Measurements from ENCODE around the gene IGLL5. TPM values are rescaled to one million over a fixed set of nuclear protein-coding genes. Genes with fewer than 3 reads are reported as not detected.
A peak's percentile ranks its signal among the peaks of the same experiment; 100 is the strongest.

Gene IGLL5
- total and polyA plus RNA-seq, 5 donors from 2014 or later = 0.27 to 1.4 (median 0.39) TPM; not detected in 2

GRCh38 chr22:22855617-22856308, 31.9 kb upstream of the IGLL5 start:
- H3K27me3 ChIP-seq (ENCODE audit: control insufficient read depth, insufficient read depth, low read length) = peaks cover 8% of the 10 kb centered on the region
- no peaks in the 10 kb centered on the region for H3K4me1 ChIP-seq (ENCODE audit: control insufficient read depth, insufficient read depth, low read length, poor library complexity, severe bottlenecking)
- DNase-seq = peak in 1 of 3 donors; percentile 29
- H3K4me3 ChIP-seq (ENCODE audit: low read depth, low read length) = no peak overlapping the region
- Mint-ChIP-seq H3K27ac (no peak overlapping the region), H3K36me3 (no peaks in the 10 kb centered on the region), H3K9me3 (no peaks in the 10 kb centered on the region), H3K4me1 (peaks cover 0 to 7% (median 0%) of the 10 kb centered on the region in 4 donors), H3K27me3 (peaks cover 32% of the 10 kb centered on the region), H3K4me3 (no peak overlapping the region)
- H3K9me3 ChIP-seq (ENCODE audit: control insufficient read depth in 2 of 2, low read length in 2 of 2) = no peaks in the 10 kb centered on the region
- ATAC-seq (ENCODE audit: low read depth in 2 of 2) = no peak
- no peak overlapping the region for H3K27ac ChIP-seq (ENCODE audit: insufficient read depth, low read length, poor library complexity, severe bottlenecking)
- H3K36me3 ChIP-seq (ENCODE audit: control insufficient read depth, insufficient read depth, low read length) = no peaks in the 10 kb centered on the region

GRCh38 chr22:22856364-22856763, 31.3 kb upstream of the IGLL5 start:
- Mint-ChIP-seq H3K27me3 (peaks cover 38% of the 10 kb centered on the region), H3K4me3 (no peak overlapping the region), H3K9me3 (no peaks in the 10 kb centered on the region), H3K4me1 (peaks cover 0 to 7% (median 0%) of the 10 kb centered on the region in 4 donors), H3K36me3 (no peaks in the 10 kb centered on the region), H3K27ac (peak overlapping the region in 1 of 3 donors; percentile 75)
- Histone ChIP-seq H3K9me3 (ENCODE audit: control insufficient read depth in 2 of 2, low read length in 2 of 2) (no peaks in the 10 kb centered on the region), H3K27me3 (ENCODE audit: control insufficient read depth, insufficient read depth, low read length) (peaks cover 8% of the 10 kb centered on the region), H3K4me1 (ENCODE audit: control insufficient read depth, insufficient read depth, low read length, poor library complexity, severe bottlenecking) (no peaks in the 10 kb centered on the region), H3K27ac (ENCODE audit: insufficient read depth, low read length, poor library complexity, severe bottlenecking) (no peak overlapping the region), H3K4me3 (ENCODE audit: low read depth, low read length) (no peak overlapping the region), H3K36me3 (ENCODE audit: control insufficient read depth, insufficient read depth, low read length) (no peaks in the 10 kb centered on the region)
- ATAC-seq (ENCODE audit: low read depth in 2 of 2) = no peak
- no peak for DNase-seq

GRCh38 chr22:22856885-22857606, 30.6 kb upstream of the IGLL5 start:
- H3K4me3 Mint-ChIP-seq = no peak overlapping the region
- peak overlapping the region in 2 of 3 donors; percentile 45 to 75 for H3K27ac Mint-ChIP-seq
- Histone ChIP-seq H3K9me3 (ENCODE audit: control insufficient read depth in 2 of 2, low read length in 2 of 2) (no peaks in the 10 kb centered on the region), H3K27ac (ENCODE audit: insufficient read depth, low read length, poor library complexity, severe bottlenecking) (no peak overlapping the region), H3K4me1 (ENCODE audit: control insufficient read depth, insufficient read depth, low read length, poor library complexity, severe bottlenecking) (no peaks in the 10 kb centered on the region), H3K4me3 (ENCODE audit: low read depth, low read length) (no peak overlapping the region), H3K27me3 (ENCODE audit: control insufficient read depth, insufficient read depth, low read length) (peaks cover 8% of the 10 kb centered on the region), H3K36me3 (ENCODE audit: control insufficient read depth, insufficient read depth, low read length) (no peaks in the 10 kb centered on the region)
- peaks cover 39% of the 10 kb centered on the region for H3K27me3 Mint-ChIP-seq
- no peaks in the 10 kb centered on the region for H3K9me3 Mint-ChIP-seq
- no peak for ATAC-seq (ENCODE audit: low read depth in 2 of 2)
- DNase-seq = no peak
- no peaks in the 10 kb centered on the region for H3K36me3 Mint-ChIP-seq
- H3K4me1 Mint-ChIP-seq = peaks cover 0 to 7% (median 0%) of the 10 kb centered on the region in 4 donors

- Mint-ChIP-seq H3K9me3 (no peaks in the 10 kb centered on the region), H3K27me3 (peaks cover 33% of the 10 kb centered on the region), H3K36me3 (no peaks in the 10 kb centered on the region), H3K27ac (peak overlapping the region in 1 of 3 donors; percentile 45), H3K4me3 (no peak overlapping the region), H3K4me1 (peaks cover 0 to 7% (median 0%) of the 10 kb centered on the region in 4 donors)
- Histone ChIP-seq H3K9me3 (ENCODE audit: control insufficient read depth in 2 of 2, low read length in 2 of 2) (no peaks in the 10 kb centered on the region), H3K27me3 (ENCODE audit: control insufficient read depth, insufficient read depth, low read length) (peaks cover 8% of the 10 kb centered on the region), H3K27ac (ENCODE audit: insufficient read depth, low read length, poor library complexity, severe bottlenecking) (no peak overlapping the region), H3K4me1 (ENCODE audit: control insufficient read depth, insufficient read depth, low read length, poor library complexity, severe bottlenecking) (no peaks in the 10 kb centered on the region), H3K4me3 (ENCODE audit: low read depth, low read length) (no peak overlapping the region), H3K36me3 (ENCODE audit: control insufficient read depth, insufficient read depth, low read length) (no peaks in the 10 kb centered on the region)
- ATAC-seq (ENCODE audit: low read depth in 2 of 2) (no peak), DNase-seq (no peak)
Observed at GRCh38 chr22:22857607-22858558, 29.7 kb upstream of the IGLL5 start.

GRCh38 chr22:22858559-22858937, 29.1 kb upstream of the IGLL5 start:
- H3K36me3 ChIP-seq (ENCODE audit: control insufficient read depth, insufficient read depth, low read length) = no peaks in the 10 kb centered on the region
- H3K27ac Mint-ChIP-seq = peak overlapping the region in 1 of 3 donors; percentile 12
- no peak overlapping the region for H3K4me3 ChIP-seq (ENCODE audit: low read depth, low read length)
- peaks cover 0 to 12% (median 2%) of the 10 kb centered on the region in 4 donors for H3K4me1 Mint-ChIP-seq
- no peaks in the 10 kb centered on the region for H3K36me3 Mint-ChIP-seq
- no peaks in the 10 kb centered on the region for H3K4me1 ChIP-seq (ENCODE audit: control insufficient read depth, insufficient read depth, low read length, poor library complexity, severe bottlenecking)
- ATAC-seq (ENCODE audit: low read depth in 2 of 2) (no peak), DNase-seq (no peak)
- H3K9me3 Mint-ChIP-seq = no peaks in the 10 kb centered on the region
- no peak overlapping the region for H3K27ac ChIP-seq (ENCODE audit: insufficient read depth, low read length, poor library complexity, severe bottlenecking)
- no peak overlapping the region for H3K4me3 Mint-ChIP-seq
- no peaks in the 10 kb centered on the region for H3K9me3 ChIP-seq (ENCODE audit: control insufficient read depth in 2 of 2, low read length in 2 of 2)
- H3K27me3 ChIP-seq (ENCODE audit: control insufficient read depth, insufficient read depth, low read length) = peaks cover 8% of the 10 kb centered on the region
- peaks cover 29% of the 10 kb centered on the region for H3K27me3 Mint-ChIP-seq

- Mint-ChIP-seq H3K27ac (peak overlapping the region in 1 of 3 donors; percentile 5), H3K4me1 (peaks cover 12 to 39% (median 30%) of the 10 kb centered on the region in 4 donors), H3K4me3 (no peak overlapping the region), H3K9me3 (peaks cover 0 to 1% (median 0%) of the 10 kb centered on the region in 7 donors), H3K27me3 (peaks cover 39% of the 10 kb centered on the region), H3K36me3 (no peaks in the 10 kb centered on the region)
- no peak for DNase-seq
- Histone ChIP-seq H3K27ac (ENCODE audit: insufficient read depth, low read length, poor library complexity, severe bottlenecking) (no peak overlapping the region), H3K9me3 (ENCODE audit: control insufficient read depth in 2 of 2, low read length in 2 of 2) (no peaks in the 10 kb centered on the region), H3K36me3 (ENCODE audit: control insufficient read depth, insufficient read depth, low read length) (no peaks in the 10 kb centered on the region), H3K27me3 (ENCODE audit: control insufficient read depth, insufficient read depth, low read length) (peaks cover 8% of the 10 kb centered on the region), H3K4me3 (ENCODE audit: low read depth, low read length) (no peak overlapping the region), H3K4me1 (ENCODE audit: control insufficient read depth, insufficient read depth, low read length, poor library complexity, severe bottlenecking) (peaks cover 21% of the 10 kb centered on the region)
- ATAC-seq (ENCODE audit: low read depth in 2 of 2) = no peak
Observed at GRCh38 chr22:22863001-22863400, 24.6 kb upstream of the IGLL5 start.

- Histone ChIP-seq H3K4me1 (ENCODE audit: control insufficient read depth, insufficient read depth, low read length, poor library complexity, severe bottlenecking) (peaks cover 21% of the 10 kb centered on the region), H3K27ac (ENCODE audit: insufficient read depth, low read length, poor library complexity, severe bottlenecking) (peak overlapping the region; percentile 34), H3K4me3 (ENCODE audit: low read depth, low read length) (no peak overlapping the region), H3K9me3 (ENCODE audit: control insufficient read depth in 2 of 2, low read length in 2 of 2) (no peaks in the 10 kb centered on the region), H3K27me3 (ENCODE audit: control insufficient read depth, insufficient read depth, low read length) (no peaks in the 10 kb centered on the region), H3K36me3 (ENCODE audit: control insufficient read depth, insufficient read depth, low read length) (no peaks in the 10 kb centered on the region)
- peaks cover 12 to 42% (median 30%) of the 10 kb centered on the region in 4 donors for H3K4me1 Mint-ChIP-seq
- DNase-seq (peak in 2 of 3 donors; percentile 12 to 29), ATAC-seq (ENCODE audit: low read depth in 2 of 2) (peak in 1 of 2 donors; percentile 39)
- peak overlapping the region in 2 of 3 donors; percentile 40 to 65 for H3K27ac Mint-ChIP-seq
- H3K27me3 Mint-ChIP-seq = peaks cover 29% of the 10 kb centered on the region
- H3K36me3 Mint-ChIP-seq = no peaks in the 10 kb centered on the region
- peaks cover 0 to 1% (median 0%) of the 10 kb centered on the region in 7 donors for H3K9me3 Mint-ChIP-seq
- H3K4me3 Mint-ChIP-seq = peak overlapping the region in 2 of 4 donors; percentile 10 to 61
Observed at GRCh38 chr22:22865311-22866072, 22.1 kb upstream of the IGLL5 start.

All from CD4-positive, CD25-positive, alpha-beta regulatory T cell (primary cell).